ENCODE measurements around the gene MOSPD3. TPM values are rescaled to one million over a fixed set of nuclear protein-coding genes. Genes with fewer than 3 reads are reported as not detected.

MOSPD3 gene
- polyA plus RNA-seq, 1 of the 3 experiments (the other 2 are of a cell fraction), result 61.7 TPM

GRCh38 chr7:100641463-100641859 lies 29.1 kb downstream of the MOSPD3 start, which contains the start of gene TFR2:
Gene TFR2 (minus strand): TSS chr7:100641552. CDS start chr7:100641509, 43 bp downstream.
- peak; percentile 82 for DNase-seq
- Histone ChIP-seq H3K27me3 (ENCODE audit: insufficient read depth) (peaks cover 6% of the 10 kb centered on the region; the same call in 1 of the 2 replicates), H2AFZ (ENCODE audit: low read depth) (no peak within 1 kb of the TSS), H3K9me2 (no peaks in the 10 kb centered on the region), H4K20me1 (ENCODE audit: insufficient read depth) (no peaks in the 10 kb centered on the region), H3F3A (replicated peaks; ENCODE audit: insufficient read depth) (no peaks in the 10 kb centered on the region), H3K4me1 (ENCODE audit: control insufficient read depth in 1 of 2, insufficient read depth in 2 of 2, low read depth in 1 of 2, low read length in 1 of 2) (peaks cover 0 to 9% of the 10 kb centered on the region in 2 experiments; a peak in 1 of 4 replicates), H3K4me3 (ENCODE audit: low read depth in 2 of 2, low read length in 1 of 2) (no peak within 1 kb of the TSS), H3K9ac (no peak within 1 kb of the TSS), H3K79me2 (ENCODE audit: insufficient read depth) (no peaks in the 10 kb centered on the region), H3K27ac (ENCODE audit: low read depth in 2 of 2, low read length in 1 of 2) (no peak within 1 kb of the TSS), H3K4me2 (no peak within 1 kb of the TSS), H3K9me3 (no peaks in the 10 kb centered on the region), H3K36me3 (replicated peaks in 1 of 2; ENCODE audit: control insufficient read depth in 1 of 2, insufficient read depth in 2 of 2, low read length in 1 of 2) (no peaks in the 10 kb centered on the region)
- TF ChIP-seq CHD2 (IDR thresholded peaks at IDR 0.05; ENCODE audit: low read length, partially characterized antibody), result no peak
- no peak for TF ChIP-seq REST (IDR thresholded peaks at IDR 0.05; ENCODE audit: low read depth, low read length)
- 0 out of 2 replicates have a peak, but pooled peaks have one; percentile 19 for TF ChIP-seq GATA2 (CRISPR knock-in tag; IDR thresholded peaks at IDR 0.05)
- WGBS (ENCODE audit: low lambda C conversion rate), result 54% methylated on average over 10 of the region's 10 CpGs
- ChIA-PET CTCF (interaction anchor here (1.2 to 12.8 kb wide), 3 partner anchors 7 to 81 kb away, joined by 4 to 109 read pairs (median 11); partner anchors contain the start of gene ACTL6B), POLR2A (interaction anchor here (1.5 kb wide), 1 partner anchor 31 kb away, joined by 4 read pairs; the partner anchor contains the start of gene GNB2)

- Histone ChIP-seq H3K4me1 (ENCODE audit: control insufficient read depth in 1 of 2, insufficient read depth in 2 of 2, low read depth in 1 of 2, low read length in 1 of 2) (peaks cover 0 to 9% of the 10 kb centered on the region in 2 experiments; a peak in 1 of 4 replicates), H3K4me2 (no peak overlapping the region), H3K79me2 (ENCODE audit: insufficient read depth) (no peaks in the 10 kb centered on the region), H3K36me3 (replicated peaks in 1 of 2; ENCODE audit: control insufficient read depth in 1 of 2, insufficient read depth in 2 of 2, low read length in 1 of 2) (no peaks in the 10 kb centered on the region), H2AFZ (ENCODE audit: low read depth) (no peak overlapping the region), H3K27ac (ENCODE audit: low read depth in 2 of 2, low read length in 1 of 2) (no peak overlapping the region), H3K27me3 (ENCODE audit: insufficient read depth) (peaks cover 7% of the 10 kb centered on the region; the same call in 1 of the 2 replicates), H3K4me3 (ENCODE audit: low read depth in 2 of 2, low read length in 1 of 2) (no peak overlapping the region), H3K9me3 (no peaks in the 10 kb centered on the region), H3K9ac (no peak overlapping the region), H4K20me1 (ENCODE audit: insufficient read depth) (no peaks in the 10 kb centered on the region), H3K9me2 (no peaks in the 10 kb centered on the region), H3F3A (replicated peaks; ENCODE audit: insufficient read depth) (no peaks in the 10 kb centered on the region)
- 61% methylated on average over 7 of the region's 10 CpGs for WGBS (ENCODE audit: low lambda C conversion rate)
- DNase-seq, result no peak
- ChIA-PET POLR2A (interaction anchor here (1.5 kb wide), 1 partner anchor 31 kb away, joined by 4 read pairs; the partner anchor contains the start of gene GNB2), CTCF (interaction anchor here (0.9 to 12.8 kb wide), 4 partner anchors 8 to 82 kb away, joined by 3 to 109 read pairs (median 8); partner anchors contain the start of gene ACTL6B)
- TF ChIP-seq SIN3A (IDR thresholded peaks at IDR 0.05; ENCODE audit: borderline replicate concordance, low read depth, low read length), result no peak
- TF ChIP-seq YY1 (IDR thresholded peaks at IDR 0.05; ENCODE audit: low read depth), result no peak
- no peak for TF ChIP-seq MEF2A (IDR thresholded peaks at IDR 0.05; ENCODE audit: borderline replicate concordance, low read depth)
- TF ChIP-seq RXRA (IDR thresholded peaks at IDR 0.05; ENCODE audit: borderline replicate concordance, low read depth), result no peak
- TF ChIP-seq RCOR1 (IDR thresholded peaks at IDR 0.05; ENCODE audit: low read length), result no peak
- no peak for TF ChIP-seq SMC3 (IDR thresholded peaks at IDR 0.05; ENCODE audit: low read depth, low read length)
- TF ChIP-seq NRF1 (IDR thresholded peaks at IDR 0.05; ENCODE audit: low read depth, low read length), result no peak
- no peak for TF ChIP-seq REST (IDR thresholded peaks at IDR 0.05; ENCODE audit: low read depth, low read length)
- TF ChIP-seq TAF1 (IDR thresholded peaks at IDR 0.05; ENCODE audit: borderline replicate concordance, low read depth, low read length), result no peak
- no peak for TF ChIP-seq GATA2 (CRISPR knock-in tag; IDR thresholded peaks at IDR 0.05)
- TF ChIP-seq CTCF (IDR thresholded peaks at IDR 0.05), result no peak
- no peak for TF ChIP-seq TCF12 (IDR thresholded peaks at IDR 0.05)
- no peak for TF ChIP-seq FOXM1 (IDR thresholded peaks at IDR 0.05; ENCODE audit: low read depth)
- TF ChIP-seq POLR2AphosphoS5 (IDR thresholded peaks at IDR 0.05; ENCODE audit: low read depth, low read length), result no peak
Measured at GRCh38 chr7:100641860-100642533, 29.7 kb downstream of the MOSPD3 start.

All from SK-N-SH (cell line).